Lower leg skin (tissue), 3 donors: ENCODE measurements around the gene HAUS3.

Experiments
- CTCF ChIP-seq, 3 donors: fragments of 450-650 bp; IDR thresholded peaks; one replicate each; pipeline ENCODE4 v1.5.1; 2016; ENCODE audit warnings: antibody characterized with exemption in 3 of 3, mild to moderate bottlenecking in 3 of 3, moderate library complexity in 2 of 3
- POLR2A ChIP-seq, 2 donors: fragments of 450-650 bp; IDR thresholded peaks; one replicate each; pipeline ENCODE4 v1.6.1; 2016 to 2017; ENCODE audit warnings: antibody characterized with exemption in 2 of 2, mild to moderate bottlenecking in 1 of 2, moderate library complexity in 1 of 2

- no peak for TF ChIP-seq CTCF (IDR thresholded peaks at IDR 0.05)
- TF ChIP-seq POLR2A (IDR thresholded peaks at IDR 0.05): no peak
These were observed 5.5 kb upstream of the HAUS3 start for GRCh38 chr4:2247128-2248043.
